Muscle of leg (tissue), 11 donors: ENCODE results near the gene CYB5R3. TPM values are rescaled to one million over a fixed set of nuclear protein-coding genes. Genes with fewer than 3 reads are reported as not detected.
"Not testable (repeated sequence)": the region's sequence is repeated elsewhere in the genome, so short reads cannot be mapped to it uniquely, and the experiment has no call there.

Experiments used
- DNase-seq: peaks from one replicate; pipeline ENCODE4 v3.0.0; 2013
- H3K27ac ChIP-seq: one replicate; pipeline ENCODE4 v1.5.1; 2013; ENCODE audit warnings: mild to moderate bottlenecking, low read length, control low read depth
- H3K27me3 ChIP-seq: one replicate; pipeline ENCODE4 v1.6.1; 2013; ENCODE audit warnings: low read length; ENCODE audit not compliant: control insufficient read depth, insufficient read depth
- H3K36me3 ChIP-seq: one replicate; pipeline ENCODE4 v1.6.1; 2013; ENCODE audit warnings: low read length; ENCODE audit not compliant: control insufficient read depth, insufficient read depth
- H3K4me1 ChIP-seq: one replicate; pipeline ENCODE4 v1.6.1; 2013; ENCODE audit warnings: low read length; ENCODE audit not compliant: control insufficient read depth, insufficient read depth
- H3K4me3 ChIP-seq: one replicate; pipeline ENCODE4 v1.5.1; 2013; ENCODE audit warnings: low read length, control low read depth
- H3K9me3 ChIP-seq: replicated peaks from 2 replicates; pipeline ENCODE4 v1.6.1; 2013; ENCODE audit warnings: low read depth, low read length; ENCODE audit not compliant: control insufficient read depth
- WGBS: methylation state at CpG from one replicate; pipeline ENCODE4 v1.1.5; 2013; ENCODE audit warnings: missing lambda C conversion rate; ENCODE audit not compliant: insufficient coverage; 5-methylcytosine and 5-hydroxymethylcytosine counted together
- polyA plus RNA-seq, 8 donors: library from polyadenylated mRNA; unstranded; fragments of 120-200 nt; gene quantifications; one replicate each; pipeline versions ENCODE4 v1.2.1 to v1.2.3, GENCODE V29; 2013; ENCODE audit warnings: inconsistent platforms in 1 of 8, low replicate concordance in 1 of 8; ENCODE audit not compliant: insufficient read length in 8 of 8, insufficient read depth in 1 of 8
- total RNA-seq: library from RNA; stranded (reverse); fragments of 120-200 nt; gene quantifications from one replicate; pipeline ENCODE4 v1.2.4, GENCODE V29; 2013

Gene CYB5R3
- total and polyA plus RNA-seq, 9 donors: 53.2 to 177 (median 158) TPM

GRCh38 chr22:42607641-42608040 is 41.6 kb downstream of the CYB5R3 start:
- H3K36me3 ChIP-seq: peaks cover 55% of the 10 kb centered on the region
- H3K4me1 ChIP-seq: peaks cover 32% of the 10 kb centered on the region
- 90% methylated on average over 11 of the region's 31 CpGs for WGBS

GRCh38 chr22:42604403-42604802 is 44.8 kb downstream of the CYB5R3 start:
- no peaks in the 10 kb centered on the region for H3K27me3 ChIP-seq
- no peaks in the 10 kb centered on the region for H3K9me3 ChIP-seq
- H3K36me3 ChIP-seq: peaks cover 54% of the 10 kb centered on the region
- peaks cover 15% of the 10 kb centered on the region for H3K4me1 ChIP-seq
- no CpG with 5 or more reads among the region's 3 CpGs for WGBS
- H3K27ac ChIP-seq: no peak overlapping the region
- no peak overlapping the region for H3K4me3 ChIP-seq
- no peak for DNase-seq

More at GRCh38 chr22:42607641-42608040, 41.6 kb downstream of the CYB5R3 start:
- H3K27me3 ChIP-seq, DNase-seq, H3K9me3 ChIP-seq, H3K4me3 ChIP-seq, H3K27ac ChIP-seq: not testable (repeated sequence)

- WGBS: no CpG with 5 or more reads among the region's 2 CpGs
- Histone ChIP-seq H3K27ac (no peak overlapping the region), H3K4me3 (no peak overlapping the region), H3K27me3 (no peaks in the 10 kb centered on the region), H3K36me3 (peaks cover 54% of the 10 kb centered on the region), H3K4me1 (peaks cover 5% of the 10 kb centered on the region), H3K9me3 (no peaks in the 10 kb centered on the region)
- no peak for DNase-seq
These were observed 45.8 kb downstream of the CYB5R3 start for GRCh38 chr22:42603427-42603826.

- Histone ChIP-seq H3K4me1 (peaks cover 3% of the 10 kb centered on the region), H3K27ac (no peak overlapping the region), H3K4me3 (no peak overlapping the region), H3K36me3 (peaks cover 57% of the 10 kb centered on the region), H3K9me3 (no peaks in the 10 kb centered on the region), H3K27me3 (no peaks in the 10 kb centered on the region)
- DNase-seq: no peak
- 81% methylated on average over 1 of the region's 2 CpGs for WGBS
These were observed 46.7 kb downstream of the CYB5R3 start for GRCh38 chr22:42602470-42602869.

- peaks cover 6% of the 10 kb centered on the region for H3K4me1 ChIP-seq
- WGBS: 89% methylated on average over 4 of the region's 6 CpGs
- H3K36me3 ChIP-seq: peaks cover 62% of the 10 kb centered on the region
- no peak for DNase-seq
- no peak overlapping the region for H3K27ac ChIP-seq
- H3K4me3 ChIP-seq: no peak overlapping the region
- H3K9me3 ChIP-seq: no peaks in the 10 kb centered on the region
- H3K27me3 ChIP-seq: no peaks in the 10 kb centered on the region
These were observed 47.2 kb downstream of the CYB5R3 start for GRCh38 chr22:42601879-42602465.

- WGBS: 84% methylated on average over 6 of the region's 11 CpGs
- DNase-seq: no peak
- no peak overlapping the region for H3K27ac ChIP-seq
These were observed 52.2 kb downstream of the CYB5R3 start for GRCh38 chr22:42596863-42597530.

GRCh38 chr22:42596336-42596735 is 52.9 kb downstream of the CYB5R3 start:
- Histone ChIP-seq H3K36me3 (peaks cover 71% of the 10 kb centered on the region), H3K27ac (no peak overlapping the region), H3K9me3 (no peaks in the 10 kb centered on the region), H3K4me1 (peaks cover 10% of the 10 kb centered on the region), H3K4me3 (no peak overlapping the region), H3K27me3 (no peaks in the 10 kb centered on the region)
- DNase-seq: peak; percentile 92
- WGBS: no CpG with 5 or more reads among the region's 5 CpGs

More at GRCh38 chr22:42596863-42597530, 52.2 kb downstream of the CYB5R3 start:
- Histone ChIP-seq H3K4me3 (no peak overlapping the region), H3K36me3 (peaks cover 71% of the 10 kb centered on the region), H3K9me3 (no peaks in the 10 kb centered on the region), H3K27me3 (no peaks in the 10 kb centered on the region), H3K4me1 (peaks cover 10% of the 10 kb centered on the region)

GRCh38 chr22:42595434-42595833 is 53.8 kb downstream of the CYB5R3 start:
- Histone ChIP-seq H3K4me3 (no peak overlapping the region), H3K27ac (no peak overlapping the region), H3K9me3 (no peaks in the 10 kb centered on the region), H3K27me3 (no peaks in the 10 kb centered on the region), H3K36me3 (peaks cover 73% of the 10 kb centered on the region), H3K4me1 (peaks cover 10% of the 10 kb centered on the region)
- DNase-seq: no peak
- WGBS: 60% methylated on average over 3 of the region's 3 CpGs

- no peak for DNase-seq
- Histone ChIP-seq H3K4me3 (no peak overlapping the region), H3K27me3 (no peaks in the 10 kb centered on the region), H3K27ac (no peak overlapping the region), H3K4me1 (peaks cover 7% of the 10 kb centered on the region), H3K9me3 (no peaks in the 10 kb centered on the region), H3K36me3 (peaks cover 74% of the 10 kb centered on the region)
- 90% methylated on average over 2 of the region's 12 CpGs for WGBS
These were observed 57.2 kb downstream of the CYB5R3 start for GRCh38 chr22:42591987-42592386.

- Histone ChIP-seq H3K9me3 (no peaks in the 10 kb centered on the region), H3K4me1 (peaks cover 2% of the 10 kb centered on the region), H3K27ac (no peak overlapping the region), H3K36me3 (peaks cover 81% of the 10 kb centered on the region), H3K27me3 (no peaks in the 10 kb centered on the region), H3K4me3 (no peak overlapping the region)
- no peak for DNase-seq
- 100% methylated on average over 2 of the region's 5 CpGs for WGBS
These were observed 61.5 kb downstream of the CYB5R3 start for GRCh38 chr22:42587588-42588175.
